ENCODE measurements around the gene DPH6. TPM values are rescaled to one million over a fixed set of nuclear protein-coding genes. Genes with fewer than 3 reads are reported as not detected.
"Not testable (repeated sequence)": the region's sequence is repeated elsewhere in the genome, so short reads cannot be mapped to it uniquely, and the experiment has no call there.

DPH6 gene, protein sequence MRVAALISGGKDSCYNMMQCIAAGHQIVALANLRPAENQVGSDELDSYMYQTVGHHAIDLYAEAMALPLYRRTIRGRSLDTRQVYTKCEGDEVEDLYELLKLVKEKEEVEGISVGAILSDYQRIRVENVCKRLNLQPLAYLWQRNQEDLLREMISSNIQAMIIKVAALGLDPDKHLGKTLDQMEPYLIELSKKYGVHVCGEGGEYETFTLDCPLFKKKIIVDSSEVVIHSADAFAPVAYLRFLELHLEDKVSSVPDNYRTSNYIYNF
- total RNA-seq (10 to 100 TPM; 11.5 to 14.5 TPM), polyA plus RNA-seq (10 to 100 TPM; 22.5 to 28.3 TPM)

DNA sequence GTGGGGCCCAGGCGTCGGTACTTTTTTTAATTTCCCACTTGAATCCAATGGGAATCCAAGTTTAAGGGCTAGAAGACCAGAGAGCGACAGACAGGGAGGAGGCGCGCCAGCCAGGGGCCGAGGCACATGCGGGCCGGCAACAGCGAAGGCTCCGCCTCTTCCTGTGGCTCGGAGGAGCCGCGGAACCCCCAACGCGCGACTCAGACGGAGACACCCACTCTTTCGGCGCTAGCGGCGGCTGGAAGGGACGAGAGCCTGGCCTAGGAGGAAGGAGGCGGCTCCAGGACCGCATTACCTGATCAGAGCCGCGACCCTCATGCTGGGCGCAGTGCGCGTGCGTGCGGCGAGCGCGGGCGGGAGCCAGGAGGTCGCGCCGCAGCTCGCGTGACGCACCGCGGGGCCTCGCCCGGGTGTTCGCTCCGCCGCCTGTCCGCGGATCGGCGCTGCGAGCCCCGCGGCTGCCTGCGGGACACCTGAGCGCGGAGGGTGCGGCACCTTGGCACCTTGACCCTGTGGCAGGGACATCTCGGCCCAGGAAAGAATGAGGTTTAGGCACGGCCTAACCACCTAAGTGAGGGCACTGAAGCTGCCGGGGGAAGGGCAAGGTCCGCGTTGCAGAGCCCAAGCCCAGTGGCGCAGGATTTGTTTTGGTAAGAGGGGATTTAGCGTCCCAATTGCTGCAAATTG, at the start of gene DPH6:
Gene DPH6, minus strand, starts transcription at position 342 of the 687 bp plus-strand sequence. Its CDS starts 24 bp downstream, at position 318.
- ChIA-PET POLR2A (ENCODE audit: partially characterized antibody) (interaction anchor here (0.8 to 1.8 kb wide), 4 partner anchors 10 to 1034 kb away, joined by 3 to 7 read pairs (median 6); partner anchors contain the start of genes AQR, CDIN1 and ZNF770), CTCF (ENCODE audit: partially characterized antibody) (no interaction called here)
- Histone ChIP-seq H3K9me3 (ENCODE audit: control insufficient read depth in 1 of 2, low read length in 2 of 2) (no peaks in the 10 kb centered on the region), H3K4me1 (ENCODE audit: insufficient read depth, low read length) (peaks cover 18% of the 10 kb centered on the region), H3K27me3 (ENCODE audit: insufficient read depth, low read length) (no peaks in the 10 kb centered on the region), H3K4me3 (ENCODE audit: low read length in 2 of 2) (peak within 1 kb of the TSS; percentile 51 to 61), H3K36me3 (ENCODE audit: insufficient read depth, low read length) (no peaks in the 10 kb centered on the region), H3K27ac (ENCODE audit: low read depth, low read length) (peak within 1 kb of the TSS; percentile 87)
- peaks cover 0 to 1% (median 0%) of the 10 kb centered on the region in 8 donors for H3K9me3 Mint-ChIP-seq
- DNase-seq: peak; percentile 88 to 92 (median 89)
- intact Hi-C loops (cut with micrococcal nuclease): loop anchor here (1.0 to 5.0 kb wide), 2 partner anchors 1033 to 1444 kb away; partner anchors contain the start of genes CDIN1, EMC7 and PGBD4
- H3K4me1 Mint-ChIP-seq: peaks cover 12 to 31% (median 16%) of the 10 kb centered on the region in 4 donors
- peak within 1 kb of the TSS; percentile 97 to 100 (median 98) for H3K27ac Mint-ChIP-seq
- no peaks in the 10 kb centered on the region for H3K27me3 Mint-ChIP-seq
- peak within 1 kb of the TSS; percentile 94 to 100 (median 98) for H3K4me3 Mint-ChIP-seq
- peaks cover 3 to 9% of the 10 kb centered on the region in 2 donors for H3K36me3 Mint-ChIP-seq

- H3K27me3 Mint-ChIP-seq: peaks cover 6% of the 10 kb centered on the region in 2 donors
- H3K4me1 Mint-ChIP-seq: no peaks in the 10 kb centered on the region
- ChIA-PET CTCF (ENCODE audit: partially characterized antibody) (no interaction called here), POLR2A (ENCODE audit: partially characterized antibody) (no interaction called here)
- DNase-seq: no peak
- H3K9me3 ChIP-seq (ENCODE audit: control insufficient read depth in 1 of 2, low read length in 2 of 2): no peaks in the 10 kb centered on the region
- H3K27ac Mint-ChIP-seq: no peak overlapping the region
- no peak overlapping the region for H3K4me3 Mint-ChIP-seq
- peaks cover 0 to 6% (median 4%) of the 10 kb centered on the region in 8 donors for H3K9me3 Mint-ChIP-seq
- no peak overlapping the region for H3K4me3 ChIP-seq (ENCODE audit: low read length in 2 of 2)
- intact Hi-C loops (cut with micrococcal nuclease): no loop called here
- peaks cover 0 to 3% of the 10 kb centered on the region in 2 donors for H3K36me3 Mint-ChIP-seq
- H3K4me1 ChIP-seq (ENCODE audit: insufficient read depth, low read length): no peaks in the 10 kb centered on the region
- no peaks in the 10 kb centered on the region for H3K27me3 ChIP-seq (ENCODE audit: insufficient read depth, low read length)
- no peaks in the 10 kb centered on the region for H3K36me3 ChIP-seq (ENCODE audit: insufficient read depth, low read length)
- no peak overlapping the region for H3K27ac ChIP-seq (ENCODE audit: low read depth, low read length)
Observed at GRCh38 chr15:35595656-35596055, 49.7 kb upstream of the DPH6 start.

- H3K4me1 Mint-ChIP-seq; H3K27ac Mint-ChIP-seq; CTCF ChIA-PET (ENCODE audit: partially characterized antibody); H3K4me1 ChIP-seq (ENCODE audit: insufficient read depth, low read length); H3K36me3 Mint-ChIP-seq; DNase-seq; H3K27ac ChIP-seq (ENCODE audit: low read depth, low read length); H3K36me3 ChIP-seq (ENCODE audit: insufficient read depth, low read length); intact Hi-C loops (cut with micrococcal nuclease); H3K9me3 ChIP-seq (ENCODE audit: control insufficient read depth in 1 of 2, low read length in 2 of 2); H3K9me3 Mint-ChIP-seq; H3K27me3 Mint-ChIP-seq; H3K27me3 ChIP-seq (ENCODE audit: insufficient read depth, low read length); H3K4me3 Mint-ChIP-seq; H3K4me3 ChIP-seq (ENCODE audit: low read length in 2 of 2); POLR2A ChIA-PET (ENCODE audit: partially characterized antibody): not testable (repeated sequence)
Observed at GRCh38 chr15:35591987-35592386, 46.0 kb upstream of the DPH6 start.

GRCh38 chr15:35583863-35584528, 38.0 kb upstream of the DPH6 start:
- intact Hi-C loops (cut with micrococcal nuclease): no loop called here
- POLR2A ChIA-PET (ENCODE audit: partially characterized antibody): no interaction called here
- CTCF ChIA-PET (ENCODE audit: partially characterized antibody): no interaction called here

GRCh38 chr15:35580606-35581005, 34.6 kb upstream of the DPH6 start:
- Mint-ChIP-seq H3K9me3 (no peaks in the 10 kb centered on the region), H3K27ac (no peak overlapping the region), H3K4me1 (no peaks in the 10 kb centered on the region), H3K36me3 (no peaks in the 10 kb centered on the region), H3K4me3 (no peak overlapping the region), H3K27me3 (peaks cover 7 to 11% of the 10 kb centered on the region in 2 donors)
- CTCF ChIA-PET (ENCODE audit: partially characterized antibody): no interaction called here
- Histone ChIP-seq H3K4me3 (ENCODE audit: low read length in 2 of 2) (no peak overlapping the region), H3K36me3 (ENCODE audit: insufficient read depth, low read length) (no peaks in the 10 kb centered on the region), H3K4me1 (ENCODE audit: insufficient read depth, low read length) (no peaks in the 10 kb centered on the region), H3K9me3 (ENCODE audit: control insufficient read depth in 1 of 2, low read length in 2 of 2) (no peaks in the 10 kb centered on the region), H3K27ac (ENCODE audit: low read depth, low read length) (no peak overlapping the region), H3K27me3 (ENCODE audit: insufficient read depth, low read length) (no peaks in the 10 kb centered on the region)
- intact Hi-C loops (cut with micrococcal nuclease): no loop called here
- no peak for DNase-seq
- POLR2A ChIA-PET (ENCODE audit: partially characterized antibody): no interaction called here

More at GRCh38 chr15:35583863-35584528, 38.0 kb upstream of the DPH6 start:
- H3K36me3 ChIP-seq (ENCODE audit: insufficient read depth, low read length): no peaks in the 10 kb centered on the region
- H3K9me3 ChIP-seq (ENCODE audit: control insufficient read depth in 1 of 2, low read length in 2 of 2): no peaks in the 10 kb centered on the region
- no peaks in the 10 kb centered on the region for H3K9me3 Mint-ChIP-seq
- peaks cover 3 to 11% of the 10 kb centered on the region in 2 donors for H3K27me3 Mint-ChIP-seq
- no peak overlapping the region for H3K4me3 Mint-ChIP-seq
- DNase-seq: no peak
- no peak overlapping the region for H3K4me3 ChIP-seq (ENCODE audit: low read length in 2 of 2)
- no peaks in the 10 kb centered on the region for H3K27me3 ChIP-seq (ENCODE audit: insufficient read depth, low read length)
- no peak overlapping the region for H3K27ac ChIP-seq (ENCODE audit: low read depth, low read length)
- no peaks in the 10 kb centered on the region for H3K36me3 Mint-ChIP-seq
- H3K27ac Mint-ChIP-seq: no peak overlapping the region
- H3K4me1 ChIP-seq (ENCODE audit: insufficient read depth, low read length): no peaks in the 10 kb centered on the region
- H3K4me1 Mint-ChIP-seq: no peaks in the 10 kb centered on the region

- POLR2A ChIA-PET (ENCODE audit: partially characterized antibody): no interaction called here
- Mint-ChIP-seq H3K9me3 (no peaks in the 10 kb centered on the region), H3K4me1 (no peaks in the 10 kb centered on the region), H3K36me3 (no peaks in the 10 kb centered on the region), H3K27me3 (peaks cover 2 to 7% of the 10 kb centered on the region in 2 donors), H3K27ac (no peak overlapping the region), H3K4me3 (no peak overlapping the region)
- intact Hi-C loops (cut with micrococcal nuclease): no loop called here
- CTCF ChIA-PET (ENCODE audit: partially characterized antibody): no interaction called here
- H3K36me3 ChIP-seq (ENCODE audit: insufficient read depth, low read length): no peaks in the 10 kb centered on the region
- no peaks in the 10 kb centered on the region for H3K4me1 ChIP-seq (ENCODE audit: insufficient read depth, low read length)
- H3K4me3 ChIP-seq (ENCODE audit: low read length in 2 of 2): no peak overlapping the region
- no peak overlapping the region for H3K27ac ChIP-seq (ENCODE audit: low read depth, low read length)
- DNase-seq: no peak
- H3K9me3 ChIP-seq (ENCODE audit: control insufficient read depth in 1 of 2, low read length in 2 of 2): no peaks in the 10 kb centered on the region
- no peaks in the 10 kb centered on the region for H3K27me3 ChIP-seq (ENCODE audit: insufficient read depth, low read length)
Observed at GRCh38 chr15:35567392-35567791, 21.4 kb upstream of the DPH6 start.

DNA sequence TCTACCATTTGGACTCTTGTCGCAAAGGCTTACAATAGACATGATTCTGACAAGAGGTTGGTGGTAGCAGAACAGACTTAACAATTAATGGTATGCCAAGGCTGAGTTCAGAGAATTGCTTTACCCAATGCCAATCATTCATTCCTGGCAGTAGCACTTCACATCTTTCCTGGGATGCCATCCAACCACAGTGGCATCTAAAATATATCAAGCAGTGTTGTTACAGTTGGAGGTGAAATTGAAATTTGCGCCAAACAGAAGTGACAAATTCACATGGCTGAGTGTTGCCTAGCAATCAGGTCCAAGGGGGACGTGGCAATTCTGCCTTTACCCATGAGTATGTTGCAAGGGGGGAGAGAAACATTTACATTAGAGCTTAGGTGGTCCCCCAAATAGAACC, 21.0 kb upstream of the DPH6 start:
- CTCF ChIA-PET (ENCODE audit: partially characterized antibody): no interaction called here
- peaks cover 2 to 7% of the 10 kb centered on the region in 2 donors for H3K27me3 Mint-ChIP-seq
- POLR2A ChIA-PET (ENCODE audit: partially characterized antibody): no interaction called here
- intact Hi-C loops (cut with micrococcal nuclease): no loop called here
- no peaks in the 10 kb centered on the region for H3K36me3 Mint-ChIP-seq
- no peaks in the 10 kb centered on the region for H3K27me3 ChIP-seq (ENCODE audit: insufficient read depth, low read length)
- no peak overlapping the region for H3K27ac Mint-ChIP-seq
- H3K9me3 Mint-ChIP-seq: no peaks in the 10 kb centered on the region
- no peaks in the 10 kb centered on the region for H3K9me3 ChIP-seq (ENCODE audit: control insufficient read depth in 1 of 2, low read length in 2 of 2)
- no peaks in the 10 kb centered on the region for H3K4me1 Mint-ChIP-seq
- H3K4me3 ChIP-seq (ENCODE audit: low read length in 2 of 2): no peak overlapping the region
- H3K27ac ChIP-seq (ENCODE audit: low read depth, low read length): no peak overlapping the region
- no peak overlapping the region for H3K4me3 Mint-ChIP-seq
- H3K36me3 ChIP-seq (ENCODE audit: insufficient read depth, low read length): no peaks in the 10 kb centered on the region
- no peak for DNase-seq
- no peaks in the 10 kb centered on the region for H3K4me1 ChIP-seq (ENCODE audit: insufficient read depth, low read length)
